Myocyte (in vitro differentiated cells): ENCODE measurements around the gene AK4. TPM values are rescaled to one million over a fixed set of nuclear protein-coding genes. Genes with fewer than 3 reads are reported as not detected.

Experiments used
- DNase-seq: peaks from one replicate; pipeline ENCODE4 v3.0.0-alpha.2; 2012; ENCODE audit warnings: low read depth
- total RNA-seq: library from RNA; depleted of rRNA; stranded (reverse); fragments of >200 nt; gene quantifications from 2 replicates; pipeline ENCODE4 v1.2.3, GENCODE V29; 2014

AK4 gene
- total RNA-seq, 1 donor from 2014 or later = 15.1 TPM

- no peak for DNase-seq
Measured at GRCh38 chr1:65269612-65270011, 121.6 kb downstream of the AK4 start.

GRCh38 chr1:65276197-65276939 lies 128.4 kb downstream of the AK4 start:
- DNase-seq = no peak

GRCh38 chr1:65277605-65278347 lies 129.8 kb downstream of the AK4 start:
- no peak for DNase-seq

GRCh38 chr1:65278376-65279069 lies 130.5 kb downstream of the AK4 start:
- DNase-seq = peak; percentile 24

- DNase-seq = no peak
Measured at GRCh38 chr1:65279070-65279779, 131.2 kb downstream of the AK4 start.

Other genes with a start within 250 kb of the AK4 start
- 62.1 and 75.1 TPM in 2 replicates for gene JAK1, start 181.7 kb upstream of the AK4 start, total RNA-seq
- 3.0 and 6.6 TPM in 2 replicates for gene DNAJC6, start 161.3 kb downstream of the AK4 start, total RNA-seq